GM12873 (cell line): ENCODE data around the gene RALGAPA2.

Experiments used
- CTCF ChIP-seq: IDR thresholded peaks from 2 replicates; pipeline ENCODE4 v1.5.1; 2012; ENCODE audit warnings: low read depth, mild to moderate bottlenecking, moderate library complexity, low read length, control low read depth; ENCODE audit not compliant: insufficient read depth; ENCODE audit errors: missing control alignments

Gene RALGAPA2

DNA sequence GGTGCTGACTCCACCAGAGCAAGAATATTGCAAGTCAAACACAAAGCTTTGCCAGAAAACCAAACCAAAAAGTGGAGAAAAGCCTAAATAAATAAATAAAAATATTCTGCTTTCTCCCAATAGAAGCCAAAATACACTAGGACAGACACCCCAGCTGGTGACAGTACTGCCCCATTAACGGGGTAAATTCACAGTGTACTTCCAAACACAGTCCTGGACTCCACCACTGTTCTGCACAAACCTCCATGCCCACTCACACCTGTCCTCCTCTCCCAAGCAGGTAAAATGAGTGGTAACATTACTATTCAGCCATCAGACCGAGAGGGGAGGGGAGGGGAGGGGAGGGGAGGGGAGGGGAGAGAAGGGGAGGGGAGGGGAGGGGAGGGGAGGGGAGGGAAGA is 70.7 kb downstream of the RALGAPA2 start:
- TF ChIP-seq CTCF, result no peak

GRCh38 chr20:20638878-20639277 is 73.6 kb downstream of the RALGAPA2 start:
- no peak for TF ChIP-seq CTCF

DNA sequence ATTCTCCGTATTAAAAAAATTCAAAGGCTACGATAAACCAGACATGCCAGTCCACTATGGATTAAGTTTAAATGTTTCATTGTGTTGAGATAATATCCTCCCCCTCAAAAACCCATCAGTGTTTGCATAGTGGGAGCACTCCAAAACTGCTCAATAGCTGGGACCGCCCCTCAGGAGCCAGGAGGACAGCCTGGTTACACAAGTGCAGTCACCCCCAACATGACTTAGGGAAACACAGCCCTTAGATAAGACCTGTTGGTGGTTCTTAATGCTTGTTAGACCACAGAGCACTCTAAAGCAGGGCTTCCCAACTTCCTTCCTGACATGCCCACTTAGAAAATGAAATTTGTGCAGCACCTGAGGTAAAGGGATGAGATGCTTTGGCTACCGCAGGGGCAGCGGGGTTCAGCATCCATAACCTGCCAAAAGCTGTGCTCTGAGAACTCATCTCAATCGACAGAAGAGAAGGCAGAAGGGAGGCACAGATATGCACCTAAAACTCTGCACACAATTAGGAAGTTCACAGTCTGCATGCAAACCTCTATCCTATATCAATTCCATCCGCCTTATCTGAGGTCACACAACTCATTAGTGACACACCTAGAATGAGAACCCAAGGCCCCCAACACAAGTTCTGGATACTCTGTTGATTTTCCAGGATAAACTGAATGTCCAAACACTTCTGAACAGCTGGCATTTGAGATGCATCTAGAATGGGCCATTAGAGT is 74.3 kb downstream of the RALGAPA2 start:
- no peak for TF ChIP-seq CTCF

DNA sequence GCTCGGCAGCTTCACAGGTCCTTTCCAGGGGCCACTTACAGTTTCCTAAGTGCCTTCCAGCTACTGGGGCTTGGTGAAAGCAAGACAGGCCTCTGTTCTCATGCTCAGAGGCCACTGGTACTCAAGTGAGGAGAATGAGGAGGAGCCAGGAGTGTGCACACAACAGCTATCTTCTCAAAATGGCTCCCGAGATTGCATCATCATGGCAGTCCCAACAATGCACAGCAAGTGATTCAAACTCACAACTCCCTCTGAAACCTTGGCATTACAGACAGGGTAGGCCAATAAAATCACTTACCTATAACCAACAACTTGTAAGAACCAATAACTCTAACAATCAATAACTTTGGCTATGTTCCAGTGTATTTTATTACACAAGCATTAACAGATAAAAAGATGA is 77.4 kb downstream of the RALGAPA2 start:
- TF ChIP-seq CTCF, result no peak

- TF ChIP-seq CTCF, result no peak
Observed at GRCh38 chr20:20632644-20633043, 79.8 kb downstream of the RALGAPA2 start.

- TF ChIP-seq CTCF, result no peak
Observed at GRCh38 chr20:20630551-20630950, 81.9 kb downstream of the RALGAPA2 start.

- no peak for TF ChIP-seq CTCF
Observed at GRCh38 chr20:20629556-20630188, 82.8 kb downstream of the RALGAPA2 start.
